Testis (tissue), 3 donors: ENCODE data around the gene GOLGA6L25. TPM values are rescaled to one million over a fixed set of nuclear protein-coding genes. Genes with fewer than 3 reads are reported as not detected.
"Not testable (repeated sequence)": the region's sequence is repeated elsewhere in the genome, so short reads cannot be mapped to it uniquely, and the experiment has no call there.

Source experiments
- DNase-seq: peaks from one replicate; pipeline ENCODE4 v3.0.0-alpha.2; 2019
- H3K27ac ChIP-seq, 2 donors: fragments of 200-600 bp; sonication (generic); one replicate each; pipeline ENCODE4 v1.5.1; 2019
- H3K27me3 ChIP-seq: fragments of 200-600 bp; sonication (generic); one replicate; pipeline ENCODE4 v1.5.1; 2019
- H3K36me3 ChIP-seq: fragments of 200-600 bp; sonication (generic); one replicate; pipeline ENCODE4 v1.5.1; 2017; ENCODE audit warnings: low read depth; ENCODE audit errors: missing control alignments
- H3K4me1 ChIP-seq: fragments of 200-600 bp; sonication (generic); one replicate; pipeline ENCODE4 v1.5.1; 2019
- H3K4me3 ChIP-seq, 2 donors: fragments of 200-600 bp; sonication (generic); one replicate each; pipeline ENCODE4 v1.5.1; 2017 to 2019
- H3K9me3 ChIP-seq: fragments of 200-600 bp; sonication (generic); one replicate; pipeline ENCODE4 v1.5.1; 2017
- WGBS, 2 donors: methylation state at CpG; one replicate each; pipeline ENCODE4 v1.1.5; 2018; 5-methylcytosine and 5-hydroxymethylcytosine counted together
- intact Hi-C: fragments of 100-400 bp; cut with DNase I; formaldehyde crosslinking; loops from one replicate; pipeline ENCODE4 v1.15.1; 2023; ENCODE audit warnings: low total_unique reads
- polyA plus RNA-seq: library from polyadenylated mRNA; stranded (reverse); fragments of 350-450 nt; fragmentation: Illumina TruSeq; extraction: RNeasy Lipid Tissue Mini Kit (QIAGEN cat#74804); gene quantifications from one replicate; pipeline ENCODE4 v1.2.3, GENCODE V29; 2014; ENCODE audit warnings: low read depth, low replicate concordance; ENCODE audit not compliant: insufficient read depth
- small RNA-seq, 2 donors: library from RNA; depleted of rRNA; stranded (forward); fragments of <200 nt; gene quantifications; one replicate each; pipeline ENCODE3, GENCODE V24; 2016
- total RNA-seq, 2 donors: library from RNA; depleted of rRNA; stranded (reverse); fragments of >200 nt; gene quantifications; one replicate each; pipeline ENCODE4 v1.2.3, GENCODE V29; 2016

Gene GOLGA6L25
- total and polyA plus RNA-seq, 3 donors from 2014 or later: 6.0 TPM; not detected in 2

- DNase-seq, H3K36me3 ChIP-seq, H3K27me3 ChIP-seq, intact Hi-C loops, H3K27ac ChIP-seq, H3K4me1 ChIP-seq, H3K4me3 ChIP-seq, H3K9me3 ChIP-seq: not testable (repeated sequence)
- WGBS, 2 donors: 98% methylated on average over 7 of the region's 8 CpGs
Observed at GRCh38 chr15:28598209-28598608, 44.8 kb downstream of the GOLGA6L25 start.

DNA sequence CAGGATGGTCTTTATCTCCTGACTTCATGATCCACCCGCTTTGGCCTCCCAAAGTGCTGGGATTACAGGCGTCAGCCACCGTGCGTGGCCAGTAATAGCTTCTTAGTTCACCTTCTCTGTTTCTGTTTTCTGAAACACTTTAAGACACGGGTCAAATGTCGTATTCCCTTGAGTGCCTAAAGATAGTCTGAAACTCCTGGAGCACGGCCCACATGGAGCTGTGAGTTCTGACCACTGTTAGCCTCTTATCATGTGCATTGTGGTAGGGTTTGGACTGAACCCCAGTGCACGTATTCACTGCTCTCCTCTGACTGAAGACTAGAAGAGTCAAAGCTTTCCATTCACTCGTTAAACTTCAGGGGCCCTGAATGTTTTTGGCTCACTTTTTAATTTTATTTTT lies 48.8 kb downstream of the GOLGA6L25 start:
- 98 to 100% methylated on average over 4 of the region's 9 CpGs for WGBS, 2 donors
- H3K4me3 ChIP-seq, H3K27ac ChIP-seq, intact Hi-C loops, H3K9me3 ChIP-seq, H3K27me3 ChIP-seq, DNase-seq, H3K4me1 ChIP-seq, H3K36me3 ChIP-seq: not testable (repeated sequence)

Small RNA genes lying within 50 kb of the gene (small RNA-seq; reads per million reads assigned to genes)
- gene AC138749.2: 0 reads per million in 2 donors
- 0 reads per million in 2 donors for gene RF00017

Other genes with a start within 250 kb of the GOLGA6L25 start
- gene HERC2, start 231.4 kb upstream of the GOLGA6L25 start, total RNA-seq: 100 to 1,000 TPM in 1 of 2 donors, 10 to 100 TPM in 1; 78.2 to 113 TPM
- 45.6 TPM for gene HERC2, start 231.4 kb upstream of the GOLGA6L25 start, polyA plus RNA-seq
- 1 to 10 TPM; 1.2 to 6.6 TPM for gene GOLGA6L24, start 195.5 kb upstream of the GOLGA6L25 start, total RNA-seq
- 15.3 TPM for gene GOLGA6L24, start 195.5 kb upstream of the GOLGA6L25 start, polyA plus RNA-seq
- 10 to 100 TPM; 14.8 to 39.6 TPM for gene GOLGA8F, start 174.9 kb upstream of the GOLGA6L25 start, total RNA-seq
- 46.4 TPM for gene GOLGA8F, start 174.9 kb upstream of the GOLGA6L25 start, polyA plus RNA-seq
- 10 to 100 TPM; 42.7 to 57.9 TPM for gene GOLGA8G, start 20.6 kb upstream of the GOLGA6L25 start, total RNA-seq
- gene GOLGA8G, start 20.6 kb upstream of the GOLGA6L25 start, polyA plus RNA-seq: 28.8 TPM
- 10 to 100 TPM in 1 of 2 donors, 1 to 10 TPM in 1; 7.2 to 17.6 TPM for gene GOLGA8M, start 158.9 kb downstream of the GOLGA6L25 start, total RNA-seq
- 8.7 TPM for gene GOLGA8M, start 158.9 kb downstream of the GOLGA6L25 start, polyA plus RNA-seq